HG02763 (cell line): Measurements from ENCODE around the gene IL22.
"Not testable (repeated sequence)": the region's sequence is repeated elsewhere in the genome, so short reads cannot be mapped to it uniquely, and the experiment has no call there.

Source experiments
- ATAC-seq: cut with Tn5 transposase; IDR thresholded peaks from one replicate; pipeline ENCODE4 v1.9.1; 2021; ENCODE audit warnings: mild to moderate bottlenecking, moderate library complexity; ENCODE audit not compliant: unreplicated experiment

The IL22 gene

GRCh38 chr12:68231691-68232090 is 21.7 kb downstream of the IL22 start:
- ATAC-seq: no peak

GRCh38 chr12:68231229-68231628 is 22.2 kb downstream of the IL22 start:
- no peak for ATAC-seq

- ATAC-seq: no peak
Observed at GRCh38 chr12:68229956-68230355, 23.4 kb downstream of the IL22 start.

- ATAC-seq: no peak
Observed at GRCh38 chr12:68227356-68227755, 26.0 kb downstream of the IL22 start.

GRCh38 chr12:68225576-68226476 is 27.6 kb downstream of the IL22 start, which contains the start of gene IL26:
Gene IL26, minus strand, starts transcription at chr12:68225810. Its CDS starts 54 bp downstream, at chr12:68225756.
- ATAC-seq: no peak

- ATAC-seq: no peak
Observed at GRCh38 chr12:68224613-68225285, 28.7 kb downstream of the IL22 start.

GRCh38 chr12:68223067-68223747 is 30.2 kb downstream of the IL22 start:
- ATAC-seq: peak; percentile 73

GRCh38 chr12:68222326-68222725 is 31.1 kb downstream of the IL22 start:
- ATAC-seq: no peak

- no peak for ATAC-seq
Observed at GRCh38 chr12:68221497-68221896, 31.9 kb downstream of the IL22 start.

- no peak for ATAC-seq
Observed at GRCh38 chr12:68210875-68211274, 42.5 kb downstream of the IL22 start.

- ATAC-seq: not testable (repeated sequence)
Observed at GRCh38 chr12:68209048-68209728, 44.2 kb downstream of the IL22 start.

- ATAC-seq: no peak
Observed at GRCh38 chr12:68207276-68207675, 46.1 kb downstream of the IL22 start.

GRCh38 chr12:68206446-68206845 is 47.0 kb downstream of the IL22 start:
- ATAC-seq: no peak

- no peak for ATAC-seq
Observed at GRCh38 chr12:68203460-68203875, 49.9 kb downstream of the IL22 start.

- no peak for ATAC-seq
Observed at GRCh38 chr12:68200854-68201253, 52.5 kb downstream of the IL22 start.

- no peak for ATAC-seq
Observed at GRCh38 chr12:68199127-68199526, 54.3 kb downstream of the IL22 start.

GRCh38 chr12:68198507-68199086 is 54.8 kb downstream of the IL22 start:
- no peak for ATAC-seq
